ENCODE measurements around the gene CEACAM6. TPM values are rescaled to one million over a fixed set of nuclear protein-coding genes. Genes with fewer than 3 reads are reported as not detected.

CEACAM6 gene
- total RNA-seq (2022; extraction: Qiagen RNA extraction; ENCODE audit: low read depth) = 21.0 to 26.8 TPM (median 24.4 TPM) in 5 replicates

DNA sequence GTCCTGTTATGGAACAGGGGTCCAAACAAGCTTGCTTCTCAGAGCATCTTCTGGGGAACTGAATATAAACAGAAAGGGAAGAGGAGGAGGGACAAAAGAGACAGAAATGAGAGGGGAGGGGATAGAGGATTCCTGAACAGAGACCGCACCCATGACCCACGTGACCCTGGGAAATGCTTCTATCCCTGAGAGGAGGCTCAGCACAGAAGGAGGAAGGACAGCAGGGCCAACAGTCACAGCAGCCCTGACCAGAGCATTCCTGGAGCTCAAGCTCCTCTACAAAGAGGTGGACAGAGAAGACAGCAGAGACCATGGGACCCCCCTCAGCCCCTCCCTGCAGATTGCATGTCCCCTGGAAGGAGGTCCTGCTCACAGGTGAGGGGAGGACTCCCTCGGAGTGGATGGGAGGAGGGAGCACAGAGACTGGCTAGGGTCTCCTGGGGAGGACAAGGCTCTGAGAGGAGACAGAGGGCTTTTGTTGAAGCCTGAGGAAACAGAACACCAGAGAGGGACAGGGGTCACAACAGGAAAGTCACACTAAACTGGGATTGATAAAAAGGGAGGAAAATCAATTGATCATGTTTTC, at the start of gene CEACAM6:
TSS of gene CEACAM6 (plus strand) at position 203 of the 586 bp plus-strand sequence. CDS start at position 312, 109 bp downstream.

DNA sequence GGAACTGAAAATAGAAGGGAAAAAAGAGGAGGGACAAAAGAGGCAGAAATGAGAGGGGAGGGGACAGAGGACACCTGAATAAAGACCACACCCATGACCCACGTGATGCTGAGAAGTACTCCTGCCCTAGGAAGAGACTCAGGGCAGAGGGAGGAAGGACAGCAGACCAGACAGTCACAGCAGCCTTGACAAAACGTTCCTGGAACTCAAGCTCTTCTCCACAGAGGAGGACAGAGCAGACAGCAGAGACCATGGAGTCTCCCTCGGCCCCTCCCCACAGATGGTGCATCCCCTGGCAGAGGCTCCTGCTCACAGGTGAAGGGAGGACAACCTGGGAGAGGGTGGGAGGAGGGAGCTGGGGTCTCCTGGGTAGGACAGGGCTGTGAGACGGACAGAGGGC, 46.8 kb upstream of the CEACAM6 start, which contains the start of gene CEACAM5:
TSS of gene CEACAM5 (plus strand) at position 146 of the 400 bp plus-strand sequence. CDS start at position 252, 106 bp downstream.

GRCh38 chr19:41796362-41796761, 41.0 kb downstream of the CEACAM6 start, which contains the start of gene CEACAM3:
TSS of gene CEACAM3 (plus strand) at chr19:41796587. CDS start at chr19:41796678, 91 bp downstream.

Other genes starting within 250 kb of the CEACAM6 start
- not detected in 5 replicates for gene CEACAM21, start 179.4 kb upstream of the CEACAM6 start, total RNA-seq (2022; extraction: Qiagen RNA extraction; ENCODE audit: low read depth)
- gene CEACAM4, start 128.5 kb upstream of the CEACAM6 start, total RNA-seq (2022; extraction: Qiagen RNA extraction; ENCODE audit: low read depth) = not detected in 5 replicates
- gene CEACAM7, start 67.3 kb upstream of the CEACAM6 start, total RNA-seq (2022; extraction: Qiagen RNA extraction; ENCODE audit: low read depth) = 0.24 TPM in 1 of 5 replicates, not detected in the others
- gene CEACAM5, start 46.9 kb upstream of the CEACAM6 start, total RNA-seq (2022; extraction: Qiagen RNA extraction; ENCODE audit: low read depth) = 1.9 to 2.5 TPM (median 2.2 TPM) in 5 replicates
- gene CEACAM3, start 41.1 kb downstream of the CEACAM6 start, total RNA-seq (2022; extraction: Qiagen RNA extraction; ENCODE audit: low read depth) = not detected in 5 replicates
- gene LYPD4, start 89.2 kb downstream of the CEACAM6 start, total RNA-seq (2022; extraction: Qiagen RNA extraction; ENCODE audit: low read depth) = not detected in 5 replicates
- not detected in 5 replicates for gene DMRTC2, start 89.5 kb downstream of the CEACAM6 start, total RNA-seq (2022; extraction: Qiagen RNA extraction; ENCODE audit: low read depth)
- 8,596 to 10,712 TPM (median 9,242 TPM) in 5 replicates for gene RPS19, start 104.7 kb downstream of the CEACAM6 start, total RNA-seq (2022; extraction: Qiagen RNA extraction; ENCODE audit: low read depth)
- gene CD79A, start 121.7 kb downstream of the CEACAM6 start, total RNA-seq (2022; extraction: Qiagen RNA extraction; ENCODE audit: low read depth) = 0.59 to 1.4 TPM (median 1.0 TPM) in 5 replicates
- gene ARHGEF1, start 127.7 kb downstream of the CEACAM6 start, total RNA-seq (2022; extraction: Qiagen RNA extraction; ENCODE audit: low read depth) = 76.4 to 121 TPM (median 100 TPM) in 5 replicates
- 0.23 to 0.41 TPM (median 0.36 TPM) in 5 replicates for gene ERFL, start 172.9 kb downstream of the CEACAM6 start, total RNA-seq (2022; extraction: Qiagen RNA extraction; ENCODE audit: low read depth)
- gene RABAC1, start 203.8 kb downstream of the CEACAM6 start, total RNA-seq (2022; extraction: Qiagen RNA extraction; ENCODE audit: low read depth) = 171 to 287 TPM (median 250 TPM) in 5 replicates
- 3.5 to 5.7 TPM (median 5.1 TPM) in 5 replicates for gene ATP1A3, start 238.7 kb downstream of the CEACAM6 start, total RNA-seq (2022; extraction: Qiagen RNA extraction; ENCODE audit: low read depth)

Data from A549 treated with RU486 at 1 μM for 4 hours (cell line).